OCI-LY7 (cell line): ENCODE results near the gene DIAPH1. TPM values are rescaled to one million over a fixed set of nuclear protein-coding genes. Genes with fewer than 3 reads are reported as not detected.
A peak's percentile ranks its signal among the peaks of the same experiment; 100 is the strongest.

Experiments used
- BruUV-seq: library from RNA; stranded (reverse); fragments of 400-500 nt; replicated peaks from 2 replicates; lab custom pipeline; 2021; lab: Mats Ljungman, UMichigan
- CTCF ChIA-PET: fragments of 300-600 bp; sonication (Branson Sonifier 250); formaldehyde crosslinking; loops from one replicate; lab custom pipeline; 2022; ENCODE audit warnings: antibody characterized with exemption; ENCODE audit not compliant: unreplicated experiment; lab: Charles Lee
- POLR2A ChIA-PET: fragments of 300-600 bp; sonication (Branson Sonifier 250); formaldehyde crosslinking; loops from one replicate; lab custom pipeline; 2022; ENCODE audit warnings: antibody characterized with exemption; lab: Charles Lee
- DNase-seq: peaks from one replicate; pipeline ENCODE4 v3.0.0-alpha.2; 2015; ENCODE audit warnings: low spot score
- H2AFZ ChIP-seq: fragments of 200-600 bp; sonication (generic), shearing (Covaris generic); 2 replicates; pipeline ENCODE4 v1.6.1; 2014; ENCODE audit warnings: mild to moderate bottlenecking, antibody characterized with exemption, low read length, moderate library complexity
- H3K27ac ChIP-seq: fragments of 200-600 bp; sonication (generic); 2 replicates; pipeline ENCODE4 v1.5.1; 2014; ENCODE audit warnings: mixed run types, low read depth, mild to moderate bottlenecking, moderate library complexity, low read length, inconsistent platforms; ENCODE audit not compliant: poor library complexity, severe bottlenecking
- H3K36me3 ChIP-seq: fragments of 200-600 bp; sonication (generic); 2 replicates; pipeline ENCODE4 v1.6.1; 2014; ENCODE audit warnings: mild to moderate bottlenecking, antibody characterized with exemption, low read length, moderate library complexity, mixed read lengths; ENCODE audit not compliant: insufficient read depth
- H3K4me1 ChIP-seq: fragments of 200-600 bp; sonication (generic); 2 replicates; pipeline ENCODE4 v1.5.1; 2014; ENCODE audit warnings: mild to moderate bottlenecking, low read length; ENCODE audit not compliant: insufficient read depth, poor library complexity, severe bottlenecking
- H3K4me2 ChIP-seq: fragments of 200-600 bp; sonication (generic); 2 replicates; pipeline ENCODE4 v1.6.1; 2014; ENCODE audit warnings: mild to moderate bottlenecking, low read length
- H3K4me3 ChIP-seq: fragments of 200-600 bp; sonication (generic); 2 replicates; pipeline ENCODE4 v1.5.1; 2014; ENCODE audit warnings: mild to moderate bottlenecking, low read depth, low read length; ENCODE audit not compliant: poor library complexity, severe bottlenecking
- H3K79me2 ChIP-seq: fragments of 200-600 bp; sonication (generic); 2 replicates; pipeline ENCODE4 v1.6.1; 2016; ENCODE audit warnings: low read depth, mild to moderate bottlenecking, low read length, moderate library complexity, mixed read lengths; ENCODE audit not compliant: insufficient read depth
- H3K9me2 ChIP-seq: fragments of 200-600 bp; sonication (generic); 2 replicates; pipeline ENCODE4 v1.6.1; 2016; ENCODE audit warnings: mild to moderate bottlenecking, low read length, mixed read lengths; ENCODE audit not compliant: insufficient read depth
- H3K9me3 ChIP-seq: fragments of 200-600 bp; sonication (generic); 2 replicates; pipeline ENCODE4 v1.6.1; 2014; ENCODE audit warnings: mild to moderate bottlenecking, mixed run types, low read length, mixed read lengths
- H4K20me1 ChIP-seq: fragments of 200-600 bp; sonication (generic); 2 replicates; pipeline ENCODE4 v1.6.1; 2014; ENCODE audit warnings: mild to moderate bottlenecking, antibody characterized with exemption, low read length, moderate library complexity, mixed read lengths; ENCODE audit not compliant: insufficient read depth
- EZH2phosphoT487 ChIP-seq: fragments of 200-600 bp; sonication (generic); IDR thresholded peaks from 2 replicates; pipeline ENCODE4 v1.6.1; 2018; ENCODE audit warnings: low read depth, borderline replicate concordance, mild to moderate bottlenecking, mixed run types, antibody characterized with exemption, low read length, moderate library complexity, mixed read lengths
- intact Hi-C: fragments of 100-400 bp; cut with micrococcal nuclease; formaldehyde crosslinking; loops from one replicate; pipeline ENCODE4 v1.10.0; 2022; ENCODE audit not compliant: unreplicated experiment
- total RNA-seq, 2 experiments: library from RNA; depleted of rRNA in 1 of 2; stranded (reverse); fragments of >200 nt in 1 of 2; shearing (Covaris generic) in 1 of 2; gene quantifications; 2 replicates each; pipeline ENCODE4 v1.2.3, GENCODE V29; 2014 to 2022
- TF ChIP-seq, protein P1 (sequence below): fragments of 200-600 bp; sonication (generic); conservative IDR thresholded peaks from 2 replicates; pipeline ENCODE4 v1.5.1; 2014; ENCODE audit warnings: mild to moderate bottlenecking, antibody characterized with exemption, low read length, moderate library complexity, mixed read lengths

The DIAPH1 gene
- total RNA-seq, 2 experiments from 2014 or later: 78.8 to 174 TPM

DNA sequence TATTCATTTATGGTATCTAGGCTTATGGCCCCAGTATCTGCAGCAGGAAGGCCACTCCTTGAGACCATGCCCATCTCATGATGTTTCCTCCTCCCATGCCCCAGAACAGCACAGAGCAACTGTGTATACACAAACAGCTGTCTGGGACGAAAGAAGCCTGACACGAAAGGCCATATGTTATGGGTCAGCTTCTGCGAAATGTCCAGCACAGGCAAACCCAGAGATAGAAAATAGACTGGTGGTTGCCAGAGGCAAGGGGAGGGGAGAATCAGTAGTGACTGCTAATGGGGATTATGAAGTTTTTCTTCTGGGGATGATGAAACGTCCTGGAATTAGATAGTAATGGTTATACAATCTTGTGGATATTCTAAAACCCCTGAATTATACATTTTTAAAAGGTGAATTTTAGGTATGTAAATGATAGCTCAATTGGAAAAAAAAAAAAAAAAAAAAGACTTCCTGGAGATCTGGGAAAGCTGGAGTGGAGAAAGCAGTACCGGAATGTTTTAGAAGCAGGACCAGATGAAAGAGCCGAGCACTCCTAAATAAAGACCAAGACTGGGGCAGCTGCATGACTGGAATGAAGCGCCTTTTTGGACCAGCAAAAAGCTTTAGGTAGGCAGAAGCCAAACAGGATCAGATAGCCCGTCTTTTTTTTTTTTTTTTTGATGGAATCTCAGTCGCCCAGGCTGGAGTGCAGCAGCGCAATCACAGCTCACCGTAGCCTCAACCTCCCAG lies 100.8 kb downstream of the DIAPH1 start:
- Histone ChIP-seq H3K27ac (peak overlapping the region; percentile 99), H2AFZ (no peak overlapping the region), H3K4me2 (peak overlapping the region; percentile 38), H3K4me3 (no peak overlapping the region), H4K20me1 (no peaks in the 10 kb centered on the region), H3K9me2 (no peaks in the 10 kb centered on the region), H3K9me3 (no peaks in the 10 kb centered on the region), H3K79me2 (peaks cover 3% of the 10 kb centered on the region; the same call in 1 of the 2 replicates), H3K4me1 (peaks cover 77% of the 10 kb centered on the region), H3K36me3 (peaks cover 86% of the 10 kb centered on the region)
- ChIA-PET POLR2A (interaction anchor here (0.6 to 17.7 kb wide), 6 partner anchors 8 to 98 kb away, joined by 3 to 328 read pairs (median 4); no protein-coding TSS in a partner anchor), CTCF (interaction anchor here (0.9 kb wide), 1 partner anchor 74 kb away, joined by 3 read pairs; no protein-coding TSS in a partner anchor)
- BruUV-seq: no TSS peak
- TF ChIP-seq, protein P1, sequence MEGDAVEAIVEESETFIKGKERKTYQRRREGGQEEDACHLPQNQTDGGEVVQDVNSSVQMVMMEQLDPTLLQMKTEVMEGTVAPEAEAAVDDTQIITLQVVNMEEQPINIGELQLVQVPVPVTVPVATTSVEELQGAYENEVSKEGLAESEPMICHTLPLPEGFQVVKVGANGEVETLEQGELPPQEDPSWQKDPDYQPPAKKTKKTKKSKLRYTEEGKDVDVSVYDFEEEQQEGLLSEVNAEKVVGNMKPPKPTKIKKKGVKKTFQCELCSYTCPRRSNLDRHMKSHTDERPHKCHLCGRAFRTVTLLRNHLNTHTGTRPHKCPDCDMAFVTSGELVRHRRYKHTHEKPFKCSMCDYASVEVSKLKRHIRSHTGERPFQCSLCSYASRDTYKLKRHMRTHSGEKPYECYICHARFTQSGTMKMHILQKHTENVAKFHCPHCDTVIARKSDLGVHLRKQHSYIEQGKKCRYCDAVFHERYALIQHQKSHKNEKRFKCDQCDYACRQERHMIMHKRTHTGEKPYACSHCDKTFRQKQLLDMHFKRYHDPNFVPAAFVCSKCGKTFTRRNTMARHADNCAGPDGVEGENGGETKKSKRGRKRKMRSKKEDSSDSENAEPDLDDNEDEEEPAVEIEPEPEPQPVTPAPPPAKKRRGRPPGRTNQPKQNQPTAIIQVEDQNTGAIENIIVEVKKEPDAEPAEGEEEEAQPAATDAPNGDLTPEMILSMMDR: no peak
- no peak for TF ChIP-seq EZH2phosphoT487
- intact Hi-C loops: loop anchor here (10.0 kb wide), 1 partner anchor 97 kb away; the partner anchor contains the start of gene DIAPH1
- no peak for DNase-seq

DNA sequence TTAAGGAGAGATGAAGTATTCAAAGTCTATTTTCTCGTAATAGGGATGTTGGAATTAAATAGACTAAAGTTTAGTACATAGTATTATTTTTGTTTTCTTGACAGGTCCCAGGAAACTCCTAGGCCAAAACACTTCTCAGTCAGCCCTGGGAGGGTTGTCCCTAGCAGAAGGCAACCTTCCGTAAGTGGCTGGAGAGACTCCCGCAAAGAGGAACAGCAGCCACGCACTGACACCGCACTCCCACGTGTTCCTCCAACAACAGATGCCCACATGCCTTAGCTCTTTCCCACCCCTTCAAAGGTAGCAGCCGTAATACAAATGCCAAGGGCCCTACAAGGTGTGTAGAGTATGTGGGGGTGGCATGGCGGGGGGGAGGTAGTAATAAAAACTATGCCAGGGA lies 101.5 kb downstream of the DIAPH1 start:
- H3K4me1 ChIP-seq: peaks cover 77% of the 10 kb centered on the region
- CTCF ChIA-PET: interaction anchor here (0.9 kb wide), 1 partner anchor 74 kb away, joined by 3 read pairs; no protein-coding TSS in a partner anchor
- H3K36me3 ChIP-seq: peaks cover 81% of the 10 kb centered on the region
- no peaks in the 10 kb centered on the region for H3K9me2 ChIP-seq
- no peak for DNase-seq
- H3K9me3 ChIP-seq: no peaks in the 10 kb centered on the region
- H3K4me3 ChIP-seq: no peak overlapping the region
- TF ChIP-seq, protein P1: no peak
- intact Hi-C loops: loop anchor here (10.0 kb wide), 1 partner anchor 97 kb away; the partner anchor contains the start of gene DIAPH1
- no peaks in the 10 kb centered on the region for H4K20me1 ChIP-seq
- peak overlapping the region; percentile 99 for H3K27ac ChIP-seq
- no TSS peak for BruUV-seq
- peak overlapping the region; percentile 38 for H3K4me2 ChIP-seq
- H3K79me2 ChIP-seq: no peaks in the 10 kb centered on the region; the same call in 1 of the 2 replicates
- H2AFZ ChIP-seq: no peak overlapping the region
- POLR2A ChIA-PET: interaction anchor here (0.8 to 17.7 kb wide), 4 partner anchors 8 to 93 kb away, joined by 3 to 328 read pairs (median 16); partner anchors contain the start of gene PCDHGC3
